ENCODE results near the gene SPOCK1. TPM values are rescaled to one million over a fixed set of nuclear protein-coding genes. Genes with fewer than 3 reads are reported as not detected.

SPOCK1 gene
- total and polyA plus RNA-seq, 2 of the 4 experiments (the other 2 are of a cell fraction), result 5.0 to 20.3 TPM

GRCh38 chr5:137174196-137174595, 324.9 kb downstream of the SPOCK1 start:
- Histone ChIP-seq H3K27me3 (ENCODE audit: control insufficient read depth, insufficient read depth, low read length) (no peaks in the 10 kb centered on the region; the same call in 1 of the 2 replicates), H3K9me3 (ENCODE audit: control insufficient read depth, insufficient read depth, low read length) (no peaks in the 10 kb centered on the region), H3K56ac (ENCODE audit: extremely low read depth, insufficient read depth, low read length) (no peak overlapping the region), H4K8ac (ENCODE audit: low read depth in 2 of 2, low read length in 2 of 2) (no peak overlapping the region), H4K91ac (ENCODE audit: insufficient read depth, low read depth, low read length) (no peak overlapping the region), H2AK5ac (ENCODE audit: low read depth, low read length) (no peak overlapping the region), H2AFZ (replicated peaks; ENCODE audit: low read length, poor library complexity) (no peak overlapping the region), H3K9ac (ENCODE audit: low read depth, low read length) (no peak overlapping the region), H3K4me3 (ENCODE audit: insufficient read depth, low read depth, low read length) (no peak overlapping the region), H3K14ac (replicated peaks; ENCODE audit: low read depth, low read length) (no peak overlapping the region), H3K27ac (ENCODE audit: insufficient read depth, low read length) (no peak overlapping the region), H2BK15ac (ENCODE audit: low read depth, low read length) (no peak overlapping the region), H3K18ac (ENCODE audit: low read depth, low read length) (no peak overlapping the region), H2BK120ac (ENCODE audit: low read depth, low read length) (no peak overlapping the region), H2BK5ac (ENCODE audit: low read depth, low read length, poor library complexity, severe bottlenecking) (no peak overlapping the region), H2AK9ac (replicated peaks; ENCODE audit: low read depth, low read length, poor library complexity) (no peak overlapping the region), H4K5ac (ENCODE audit: low read depth, low read length) (no peak overlapping the region), H2BK20ac (ENCODE audit: low read depth, low read length) (no peak overlapping the region), H3K36me3 (ENCODE audit: control insufficient read depth, insufficient read depth, low read length) (no peaks in the 10 kb centered on the region), H3K4me2 (ENCODE audit: low read depth, low read length) (no peak overlapping the region), H3K4ac (ENCODE audit: low read depth, low read length) (no peak overlapping the region), H3K9me1 (ENCODE audit: insufficient read depth, low read length) (no peaks in the 10 kb centered on the region), H3K79me1 (ENCODE audit: low read depth in 1 of 2, low read length in 2 of 2) (no peaks in the 10 kb centered on the region), H3K4me1 (ENCODE audit: control insufficient read depth, insufficient read depth, low read length) (no peaks in the 10 kb centered on the region), H4K20me1 (ENCODE audit: insufficient read depth, low read length) (no peaks in the 10 kb centered on the region), H3K23ac (ENCODE audit: low read depth, low read length) (no peak overlapping the region)
- POLR2A ChIA-PET (ENCODE audit: unreplicated experiment), result no interaction called here
- intact Hi-C loops (cut with micrococcal nuclease) (no loop called here), dilution Hi-C loops (cut with HindIII; ENCODE audit: low sequenced_read_pairs, unreplicated experiment) (no loop called here), in situ Hi-C loops (cut with MboI; ENCODE audit: low sequenced_read_pairs) (no loop called here)
- no peak for DNase-seq
- 0% methylated on average over 1 of the region's 3 CpGs; no CpG with 5 or more reads in 1 of the 2 experiments for WGBS, 2 experiments (ENCODE audit: extremely low coverage in 2 of 2, insufficient read length in 1 of 2)
- TF ChIP-seq FOS (IDR thresholded peaks at IDR 0.05; ENCODE audit: low read depth, low read length), result no peak
- TF ChIP-seq RFX5 (IDR thresholded peaks at IDR 0.05; ENCODE audit: low read depth, low read length), result no peak
- no peak for TF ChIP-seq RAD21 (IDR thresholded peaks at IDR 0.05; ENCODE audit: low read length)
- CTCF ChIA-PET, result interaction anchor here (1.1 kb wide), 1 partner anchor 32 kb away, joined by 3 read pairs; no protein-coding TSS in a partner anchor
- no TSS peak for BruUV-seq (replicated peaks)
- ATAC-seq (ENCODE audit: low read depth), result no peak

Data from IMR-90 (cell line).